ENCODE results near the gene ZNF8.

Gene ZNF8

DNA sequence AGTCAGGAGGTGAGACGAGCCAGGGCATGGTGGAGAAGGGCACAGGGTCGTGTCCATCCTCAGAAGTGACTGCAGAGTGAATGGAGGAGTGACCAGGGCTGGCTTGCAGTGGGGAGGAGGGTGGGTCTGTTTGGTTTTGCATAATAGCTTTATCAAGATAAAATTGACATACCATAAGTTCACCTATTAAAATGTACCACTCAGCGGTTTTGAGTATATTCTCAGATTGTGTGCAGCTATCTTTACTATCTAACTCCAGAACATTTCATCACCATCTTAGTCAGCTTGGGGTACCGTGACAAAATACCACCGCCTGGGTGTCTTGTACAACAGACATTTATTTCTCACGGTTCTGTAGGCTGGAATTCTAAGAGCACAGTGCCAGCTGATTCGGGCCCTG, 13.2 kb downstream of the ZNF8 start:
- no peaks in the 10 kb centered on the region for H3K27me3 ChIP-seq (ENCODE audit: insufficient read depth, low read length)
- H3K79me2 ChIP-seq (ENCODE audit: insufficient read depth, low read length) = no peaks in the 10 kb centered on the region
- no peak overlapping the region for H2AFZ ChIP-seq (ENCODE audit: low read length)
- peaks cover 38% of the 10 kb centered on the region for H3K9me3 ChIP-seq (ENCODE audit: low read length)
- no peak overlapping the region for H3K27ac ChIP-seq (ENCODE audit: low read depth, low read length, poor library complexity, severe bottlenecking)
- no peaks in the 10 kb centered on the region for H4K20me1 ChIP-seq (ENCODE audit: insufficient read depth, low read length)
- H3K36me3 ChIP-seq (ENCODE audit: insufficient read depth, low read length) = peaks cover 98% of the 10 kb centered on the region
- H3F3A ChIP-seq (ENCODE audit: insufficient read depth, low read length) = no peaks in the 10 kb centered on the region
- no peak overlapping the region for H3K9ac ChIP-seq (ENCODE audit: low read length)
- H3K4me1 ChIP-seq (ENCODE audit: insufficient read depth, low read length, severe bottlenecking) = no peaks in the 10 kb centered on the region
- no peak overlapping the region for H3K4me2 ChIP-seq (ENCODE audit: low read length)
- no peaks in the 10 kb centered on the region for H3K9me2 ChIP-seq (ENCODE audit: low read depth, low read length)
- H3K4me3 ChIP-seq (ENCODE audit: low read depth, low read length, poor library complexity, severe bottlenecking) = no peak overlapping the region
- no peak for TF ChIP-seq EZH2 (IDR thresholded peaks at IDR 0.05; ENCODE audit: borderline replicate concordance, low read length)
- TF ChIP-seq, protein P1, sequence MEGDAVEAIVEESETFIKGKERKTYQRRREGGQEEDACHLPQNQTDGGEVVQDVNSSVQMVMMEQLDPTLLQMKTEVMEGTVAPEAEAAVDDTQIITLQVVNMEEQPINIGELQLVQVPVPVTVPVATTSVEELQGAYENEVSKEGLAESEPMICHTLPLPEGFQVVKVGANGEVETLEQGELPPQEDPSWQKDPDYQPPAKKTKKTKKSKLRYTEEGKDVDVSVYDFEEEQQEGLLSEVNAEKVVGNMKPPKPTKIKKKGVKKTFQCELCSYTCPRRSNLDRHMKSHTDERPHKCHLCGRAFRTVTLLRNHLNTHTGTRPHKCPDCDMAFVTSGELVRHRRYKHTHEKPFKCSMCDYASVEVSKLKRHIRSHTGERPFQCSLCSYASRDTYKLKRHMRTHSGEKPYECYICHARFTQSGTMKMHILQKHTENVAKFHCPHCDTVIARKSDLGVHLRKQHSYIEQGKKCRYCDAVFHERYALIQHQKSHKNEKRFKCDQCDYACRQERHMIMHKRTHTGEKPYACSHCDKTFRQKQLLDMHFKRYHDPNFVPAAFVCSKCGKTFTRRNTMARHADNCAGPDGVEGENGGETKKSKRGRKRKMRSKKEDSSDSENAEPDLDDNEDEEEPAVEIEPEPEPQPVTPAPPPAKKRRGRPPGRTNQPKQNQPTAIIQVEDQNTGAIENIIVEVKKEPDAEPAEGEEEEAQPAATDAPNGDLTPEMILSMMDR (IDR thresholded peaks at IDR 0.05; ENCODE audit: low read length) = no peak

DNA sequence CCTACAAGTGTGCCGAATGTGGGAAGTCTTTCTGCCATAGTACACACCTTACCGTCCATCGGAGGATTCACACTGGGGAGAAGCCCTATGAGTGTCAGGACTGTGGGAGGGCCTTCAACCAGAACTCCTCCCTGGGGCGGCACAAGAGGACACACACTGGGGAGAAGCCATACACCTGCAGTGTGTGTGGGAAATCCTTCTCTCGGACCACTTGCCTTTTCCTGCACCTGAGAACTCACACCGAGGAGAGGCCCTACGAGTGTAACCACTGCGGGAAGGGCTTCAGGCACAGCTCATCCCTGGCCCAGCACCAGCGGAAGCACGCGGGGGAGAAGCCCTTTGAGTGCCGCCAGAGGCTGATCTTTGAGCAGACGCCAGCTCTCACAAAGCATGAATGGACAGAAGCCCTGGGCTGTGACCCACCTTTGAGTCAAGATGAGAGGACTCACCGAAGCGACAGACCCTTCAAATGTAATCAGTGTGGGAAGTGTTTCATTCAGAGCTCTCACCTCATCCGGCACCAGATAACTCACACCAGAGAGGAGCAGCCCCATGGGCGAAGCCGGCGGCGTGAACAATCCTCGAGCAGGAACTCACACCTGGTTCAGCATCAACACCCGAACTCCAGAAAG, 16.1 kb downstream of the ZNF8 start:
- Histone ChIP-seq H3K36me3 (ENCODE audit: insufficient read depth, low read length) (peaks cover 98% of the 10 kb centered on the region), H3K4me1 (ENCODE audit: insufficient read depth, low read length, severe bottlenecking) (no peaks in the 10 kb centered on the region), H2AFZ (ENCODE audit: low read length) (no peak overlapping the region), H3K27ac (ENCODE audit: low read depth, low read length, poor library complexity, severe bottlenecking) (no peak overlapping the region), H3K79me2 (ENCODE audit: insufficient read depth, low read length) (no peaks in the 10 kb centered on the region), H3K4me3 (ENCODE audit: low read depth, low read length, poor library complexity, severe bottlenecking) (no peak overlapping the region), H3K9me2 (ENCODE audit: low read depth, low read length) (no peaks in the 10 kb centered on the region), H3K27me3 (ENCODE audit: insufficient read depth, low read length) (no peaks in the 10 kb centered on the region), H3F3A (ENCODE audit: insufficient read depth, low read length) (no peaks in the 10 kb centered on the region), H3K4me2 (ENCODE audit: low read length) (no peak overlapping the region), H3K9me3 (ENCODE audit: low read length) (peaks cover 30% of the 10 kb centered on the region), H3K9ac (ENCODE audit: low read length) (no peak overlapping the region), H4K20me1 (ENCODE audit: insufficient read depth, low read length) (no peaks in the 10 kb centered on the region)
- no peak for TF ChIP-seq EZH2 (IDR thresholded peaks at IDR 0.05; ENCODE audit: borderline replicate concordance, low read length)

DNA sequence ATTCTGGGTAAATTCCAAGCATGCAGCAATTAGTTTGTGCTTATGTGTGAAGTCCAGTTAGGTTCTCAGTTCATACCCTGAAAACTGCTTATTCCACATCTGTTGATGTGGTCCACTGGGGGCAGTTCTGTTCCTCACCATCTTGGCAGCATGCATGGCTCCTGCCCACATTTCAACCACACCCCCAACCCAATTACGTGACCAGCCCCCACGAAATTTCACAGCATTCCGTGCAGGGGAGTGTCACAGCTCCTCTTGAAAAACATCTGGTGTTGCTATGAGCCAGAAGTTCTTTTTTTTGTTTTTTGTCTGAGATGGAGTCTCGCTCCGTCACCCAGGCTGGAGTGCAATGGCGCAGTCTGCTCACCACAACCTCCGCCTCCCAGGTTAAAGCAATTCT, 17.3 kb downstream of the ZNF8 start:
- Histone ChIP-seq H2AFZ (ENCODE audit: low read length) (no peak overlapping the region), H3K9me2 (ENCODE audit: low read depth, low read length) (no peaks in the 10 kb centered on the region), H4K20me1 (ENCODE audit: insufficient read depth, low read length) (no peaks in the 10 kb centered on the region), H3F3A (ENCODE audit: insufficient read depth, low read length) (no peaks in the 10 kb centered on the region), H3K9me3 (ENCODE audit: low read length) (peaks cover 34% of the 10 kb centered on the region), H3K36me3 (ENCODE audit: insufficient read depth, low read length) (peaks cover 98% of the 10 kb centered on the region), H3K4me2 (ENCODE audit: low read length) (no peak overlapping the region), H3K27ac (ENCODE audit: low read depth, low read length, poor library complexity, severe bottlenecking) (no peak overlapping the region), H3K4me1 (ENCODE audit: insufficient read depth, low read length, severe bottlenecking) (no peaks in the 10 kb centered on the region), H3K4me3 (ENCODE audit: low read depth, low read length, poor library complexity, severe bottlenecking) (no peak overlapping the region), H3K27me3 (ENCODE audit: insufficient read depth, low read length) (no peaks in the 10 kb centered on the region), H3K9ac (ENCODE audit: low read length) (no peak overlapping the region), H3K79me2 (ENCODE audit: insufficient read depth, low read length) (no peaks in the 10 kb centered on the region)
- TF ChIP-seq, protein P1 (IDR thresholded peaks at IDR 0.05; ENCODE audit: low read length) = no peak
- no peak for TF ChIP-seq EZH2 (IDR thresholded peaks at IDR 0.05; ENCODE audit: borderline replicate concordance, low read length)

DNA sequence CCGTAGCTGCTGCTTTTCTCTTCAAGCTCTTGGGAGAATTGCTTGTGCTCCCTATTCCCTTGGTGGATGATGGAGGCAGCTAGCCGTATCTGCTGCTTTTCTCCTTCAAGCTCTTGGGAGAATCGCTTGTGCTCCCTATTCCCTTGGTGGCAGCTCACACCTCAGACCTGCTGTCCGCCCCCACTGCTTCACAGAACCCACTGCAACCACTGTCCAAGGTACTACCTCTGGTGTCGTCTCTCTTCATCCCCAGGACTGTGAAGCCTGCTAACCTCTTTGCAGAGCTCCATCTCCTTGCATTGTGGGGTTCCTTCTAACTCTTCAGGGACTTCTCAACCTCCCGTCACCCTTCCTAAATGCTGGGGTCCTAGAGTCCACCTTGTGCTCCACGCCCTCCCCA, 21.9 kb downstream of the ZNF8 start:
- Histone ChIP-seq H3K4me2 (ENCODE audit: low read length) (no peak overlapping the region), H3F3A (ENCODE audit: insufficient read depth, low read length) (no peaks in the 10 kb centered on the region), H2AFZ (ENCODE audit: low read length) (no peak overlapping the region), H3K9me3 (ENCODE audit: low read length) (peaks cover 9% of the 10 kb centered on the region; the same call in 1 of the 2 replicates), H3K27me3 (ENCODE audit: insufficient read depth, low read length) (no peaks in the 10 kb centered on the region), H3K9ac (ENCODE audit: low read length) (no peak overlapping the region), H4K20me1 (ENCODE audit: insufficient read depth, low read length) (no peaks in the 10 kb centered on the region), H3K9me2 (ENCODE audit: low read depth, low read length) (no peaks in the 10 kb centered on the region), H3K36me3 (ENCODE audit: insufficient read depth, low read length) (peaks cover 73% of the 10 kb centered on the region), H3K79me2 (ENCODE audit: insufficient read depth, low read length) (0 out of 2 replicates have a peak, but pooled peaks cover 2% of the 10 kb centered on the region), H3K4me3 (ENCODE audit: low read depth, low read length, poor library complexity, severe bottlenecking) (no peak overlapping the region), H3K27ac (ENCODE audit: low read depth, low read length, poor library complexity, severe bottlenecking) (no peak overlapping the region), H3K4me1 (ENCODE audit: insufficient read depth, low read length, severe bottlenecking) (peaks cover 7% of the 10 kb centered on the region)
- TF ChIP-seq, protein P1 (IDR thresholded peaks at IDR 0.05; ENCODE audit: low read length) = no peak
- no peak for TF ChIP-seq EZH2 (IDR thresholded peaks at IDR 0.05; ENCODE audit: borderline replicate concordance, low read length)

All from OCI-LY1 (cell line).